Measurements from ENCODE around the gene PTPN2. TPM values are rescaled to one million over a fixed set of nuclear protein-coding genes. Genes with fewer than 3 reads are reported as not detected.

The PTPN2 gene
- total RNA-seq, 4 donors from 2014 or later = 22.9 to 57.6 (median 37.5) TPM

DNA sequence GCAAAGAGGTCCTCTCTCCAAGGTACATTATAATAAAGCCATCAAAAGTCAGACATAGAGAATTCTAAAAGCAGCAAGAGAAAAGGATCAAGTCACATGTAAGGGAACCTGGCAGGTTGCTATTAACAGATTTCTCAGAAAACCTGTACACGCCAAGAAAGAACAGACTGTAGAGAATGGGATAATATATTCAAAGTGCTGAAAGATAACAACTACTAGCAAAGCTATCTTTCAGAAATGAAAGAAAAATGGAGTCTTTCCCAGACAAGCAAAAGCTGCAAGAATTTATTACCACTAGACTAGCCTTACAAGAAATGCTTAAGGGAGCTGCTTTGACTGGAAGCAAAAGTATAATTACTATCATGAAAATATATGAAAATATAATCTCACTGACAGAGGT is 81.5 kb downstream of the PTPN2 start:
- Histone ChIP-seq H3K27me3 (no peaks in the 10 kb centered on the region), H3K4me3 (no peak overlapping the region), H3K27ac (no peak overlapping the region), H3K36me3 (no peaks in the 10 kb centered on the region), H3K9me3 (no peaks in the 10 kb centered on the region), H3K4me1 (no peaks in the 10 kb centered on the region)
- intact Hi-C loops (cut with DNase I; ENCODE audit: low total_unique reads) = no loop called here
- no peak for DNase-seq
- TF ChIP-seq, protein P1, sequence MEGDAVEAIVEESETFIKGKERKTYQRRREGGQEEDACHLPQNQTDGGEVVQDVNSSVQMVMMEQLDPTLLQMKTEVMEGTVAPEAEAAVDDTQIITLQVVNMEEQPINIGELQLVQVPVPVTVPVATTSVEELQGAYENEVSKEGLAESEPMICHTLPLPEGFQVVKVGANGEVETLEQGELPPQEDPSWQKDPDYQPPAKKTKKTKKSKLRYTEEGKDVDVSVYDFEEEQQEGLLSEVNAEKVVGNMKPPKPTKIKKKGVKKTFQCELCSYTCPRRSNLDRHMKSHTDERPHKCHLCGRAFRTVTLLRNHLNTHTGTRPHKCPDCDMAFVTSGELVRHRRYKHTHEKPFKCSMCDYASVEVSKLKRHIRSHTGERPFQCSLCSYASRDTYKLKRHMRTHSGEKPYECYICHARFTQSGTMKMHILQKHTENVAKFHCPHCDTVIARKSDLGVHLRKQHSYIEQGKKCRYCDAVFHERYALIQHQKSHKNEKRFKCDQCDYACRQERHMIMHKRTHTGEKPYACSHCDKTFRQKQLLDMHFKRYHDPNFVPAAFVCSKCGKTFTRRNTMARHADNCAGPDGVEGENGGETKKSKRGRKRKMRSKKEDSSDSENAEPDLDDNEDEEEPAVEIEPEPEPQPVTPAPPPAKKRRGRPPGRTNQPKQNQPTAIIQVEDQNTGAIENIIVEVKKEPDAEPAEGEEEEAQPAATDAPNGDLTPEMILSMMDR (IDR thresholded peaks at IDR 0.05) = no peak
- TF ChIP-seq POLR2A (IDR thresholded peaks at IDR 0.05) = no peak

DNA sequence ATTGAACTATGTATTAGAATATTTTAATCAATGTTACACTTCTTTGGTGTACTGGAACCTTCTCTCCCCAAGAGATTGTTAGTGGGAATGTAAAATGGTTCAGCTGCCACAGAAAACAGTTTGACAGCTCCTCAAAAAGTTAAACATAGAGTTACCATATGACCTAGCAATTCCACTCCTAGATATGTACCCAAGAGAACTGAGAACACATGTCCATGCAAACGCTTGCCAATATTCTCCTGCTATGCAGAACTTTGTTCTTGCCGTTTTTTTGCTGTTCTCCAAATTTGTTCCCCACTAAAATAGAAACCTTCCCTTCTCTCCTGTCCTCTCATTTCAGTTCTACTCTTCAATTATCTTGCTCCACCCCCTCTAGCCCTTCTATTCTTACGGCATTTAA is 87.6 kb downstream of the PTPN2 start:
- no peak for TF ChIP-seq POLR2A (IDR thresholded peaks at IDR 0.05)
- TF ChIP-seq, protein P1 (IDR thresholded peaks at IDR 0.05) = no peak
- DNase-seq = no peak
- no peak overlapping the region for H3K27ac ChIP-seq
- no peaks in the 10 kb centered on the region for H3K27me3 ChIP-seq
- H3K4me3 ChIP-seq = no peak overlapping the region
- intact Hi-C loops (cut with DNase I; ENCODE audit: low total_unique reads) = no loop called here
- H3K4me1 ChIP-seq = no peaks in the 10 kb centered on the region
- H3K36me3 ChIP-seq = no peaks in the 10 kb centered on the region
- H3K9me3 ChIP-seq = no peaks in the 10 kb centered on the region

DNA sequence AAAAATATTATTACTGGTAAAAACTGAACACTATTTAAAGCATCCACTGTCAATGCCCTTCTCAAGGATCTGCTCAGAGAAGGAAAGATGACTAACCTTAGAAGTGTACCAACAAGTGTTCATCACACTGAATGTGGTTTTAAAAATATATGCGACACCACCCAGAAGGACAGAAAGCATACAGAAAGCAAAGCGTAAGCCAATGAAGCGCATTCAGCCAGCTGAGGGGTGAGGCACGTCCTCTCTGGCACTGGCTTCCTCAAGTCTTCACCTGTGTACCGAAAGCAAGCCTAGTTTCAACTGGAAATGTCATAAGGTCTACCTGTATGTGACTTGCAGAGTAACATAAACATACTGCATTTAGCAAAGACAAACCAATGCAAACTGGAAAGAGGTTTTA is 92.4 kb downstream of the PTPN2 start:
- Histone ChIP-seq H3K9me3 (no peaks in the 10 kb centered on the region), H3K27ac (no peak overlapping the region), H3K36me3 (no peaks in the 10 kb centered on the region), H3K4me1 (no peaks in the 10 kb centered on the region), H3K4me3 (no peak overlapping the region), H3K27me3 (no peaks in the 10 kb centered on the region)
- no peak for DNase-seq
- intact Hi-C loops (cut with DNase I; ENCODE audit: low total_unique reads) = no loop called here
- TF ChIP-seq, protein P1 (IDR thresholded peaks at IDR 0.05) = no peak
- TF ChIP-seq POLR2A (IDR thresholded peaks at IDR 0.05) = no peak

DNA sequence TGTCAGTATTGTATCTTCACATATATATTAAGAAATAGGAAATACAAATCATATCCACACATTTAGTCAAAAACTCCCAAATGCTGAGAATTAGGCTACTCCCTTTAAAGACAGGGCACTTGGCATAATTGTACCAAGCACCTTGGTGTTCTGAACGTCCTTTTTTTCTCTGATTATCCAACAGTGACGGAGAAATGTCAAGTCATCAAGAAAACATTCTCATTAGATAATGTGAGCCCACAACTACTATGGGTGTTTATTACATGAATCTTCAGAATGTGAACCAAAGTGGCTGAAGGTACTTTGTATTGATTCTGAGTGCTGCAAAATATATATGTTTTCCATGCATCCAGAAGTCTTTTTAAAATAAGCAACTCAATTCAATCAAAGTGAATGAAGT is 97.4 kb downstream of the PTPN2 start:
- no peaks in the 10 kb centered on the region for H3K27me3 ChIP-seq
- H3K4me3 ChIP-seq = no peak overlapping the region
- no peak for DNase-seq
- H3K27ac ChIP-seq = no peak overlapping the region
- no peaks in the 10 kb centered on the region for H3K4me1 ChIP-seq
- no peaks in the 10 kb centered on the region for H3K9me3 ChIP-seq
- no peak for TF ChIP-seq POLR2A (IDR thresholded peaks at IDR 0.05)
- TF ChIP-seq, protein P1 (IDR thresholded peaks at IDR 0.05) = no peak
- no peaks in the 10 kb centered on the region for H3K36me3 ChIP-seq
- intact Hi-C loops (cut with DNase I; ENCODE audit: low total_unique reads) = no loop called here

DNA sequence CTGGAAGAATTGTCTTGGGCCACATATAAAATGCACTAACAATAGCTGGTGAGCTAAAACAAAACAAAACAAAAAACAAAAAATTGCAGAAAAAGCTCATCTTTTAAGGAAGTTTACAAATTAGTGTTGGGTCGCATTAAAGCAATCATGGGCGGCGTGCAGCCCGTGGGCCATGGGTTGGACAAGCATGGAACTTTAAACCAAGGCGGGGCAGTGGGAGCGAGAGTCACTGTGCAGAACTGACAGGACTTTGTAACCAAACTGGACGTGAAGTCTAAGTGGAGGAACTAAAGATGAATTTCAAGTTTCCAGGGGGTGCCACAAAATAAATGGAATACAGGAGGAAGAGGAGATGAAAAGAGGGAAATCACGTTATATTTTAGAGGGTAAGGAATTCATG is 100.5 kb downstream of the PTPN2 start:
- Histone ChIP-seq H3K4me3 (no peak overlapping the region), H3K9me3 (no peaks in the 10 kb centered on the region), H3K36me3 (no peaks in the 10 kb centered on the region), H3K4me1 (no peaks in the 10 kb centered on the region), H3K27me3 (no peaks in the 10 kb centered on the region), H3K27ac (no peak overlapping the region)
- no peak for DNase-seq
- intact Hi-C loops (cut with DNase I; ENCODE audit: low total_unique reads) = no loop called here
- TF ChIP-seq, protein P1 (IDR thresholded peaks at IDR 0.05) = no peak
- no peak for TF ChIP-seq POLR2A (IDR thresholded peaks at IDR 0.05)

Data from uterus (tissue), 4 donors.